Panc1 (cell line): ENCODE data around the gene TSPAN14.

Experiments
- CTCF ChIP-seq: fragments of 450-650 bp; IDR thresholded peaks from 2 replicates; pipeline ENCODE4 v1.5.1; 2017; ENCODE audit warnings: mild to moderate bottlenecking
- POLR2AphosphoS5 ChIP-seq: IDR thresholded peaks from 2 replicates; pipeline ENCODE4 v1.6.1; 2012; ENCODE audit warnings: mild to moderate bottlenecking, low read depth, low read length, moderate library complexity
- SIN3A ChIP-seq: IDR thresholded peaks from 2 replicates; pipeline ENCODE4 v1.6.1; 2012; ENCODE audit warnings: low read depth, mild to moderate bottlenecking, low read length, moderate library complexity, borderline replicate concordance; ENCODE audit not compliant: insufficient read depth
- TCF7L2 ChIP-seq: IDR thresholded peaks from 2 replicates; pipeline ENCODE4 v1.6.1; 2011; ENCODE audit warnings: mild to moderate bottlenecking, low read depth, low read length, inconsistent platforms
- TF ChIP-seq, protein P1 (sequence below), 2 experiments: IDR thresholded peaks; 2 replicates each; pipeline ENCODE4 v1.6.1; 2011 to 2012; ENCODE audit warnings: low read depth in 2 of 2, control low read depth in 1 of 2, low read length in 1 of 2, mild to moderate bottlenecking in 1 of 2, moderate library complexity in 1 of 2; ENCODE audit not compliant: insufficient read depth in 1 of 2

GRCh38 chr10:80544316-80544953 lies 90.3 kb downstream of the TSPAN14 start:
- TF ChIP-seq CTCF (no peak), TCF7L2 (no peak), SIN3A (no peak), POLR2AphosphoS5 (no peak)
- TF ChIP-seq, protein P1, sequence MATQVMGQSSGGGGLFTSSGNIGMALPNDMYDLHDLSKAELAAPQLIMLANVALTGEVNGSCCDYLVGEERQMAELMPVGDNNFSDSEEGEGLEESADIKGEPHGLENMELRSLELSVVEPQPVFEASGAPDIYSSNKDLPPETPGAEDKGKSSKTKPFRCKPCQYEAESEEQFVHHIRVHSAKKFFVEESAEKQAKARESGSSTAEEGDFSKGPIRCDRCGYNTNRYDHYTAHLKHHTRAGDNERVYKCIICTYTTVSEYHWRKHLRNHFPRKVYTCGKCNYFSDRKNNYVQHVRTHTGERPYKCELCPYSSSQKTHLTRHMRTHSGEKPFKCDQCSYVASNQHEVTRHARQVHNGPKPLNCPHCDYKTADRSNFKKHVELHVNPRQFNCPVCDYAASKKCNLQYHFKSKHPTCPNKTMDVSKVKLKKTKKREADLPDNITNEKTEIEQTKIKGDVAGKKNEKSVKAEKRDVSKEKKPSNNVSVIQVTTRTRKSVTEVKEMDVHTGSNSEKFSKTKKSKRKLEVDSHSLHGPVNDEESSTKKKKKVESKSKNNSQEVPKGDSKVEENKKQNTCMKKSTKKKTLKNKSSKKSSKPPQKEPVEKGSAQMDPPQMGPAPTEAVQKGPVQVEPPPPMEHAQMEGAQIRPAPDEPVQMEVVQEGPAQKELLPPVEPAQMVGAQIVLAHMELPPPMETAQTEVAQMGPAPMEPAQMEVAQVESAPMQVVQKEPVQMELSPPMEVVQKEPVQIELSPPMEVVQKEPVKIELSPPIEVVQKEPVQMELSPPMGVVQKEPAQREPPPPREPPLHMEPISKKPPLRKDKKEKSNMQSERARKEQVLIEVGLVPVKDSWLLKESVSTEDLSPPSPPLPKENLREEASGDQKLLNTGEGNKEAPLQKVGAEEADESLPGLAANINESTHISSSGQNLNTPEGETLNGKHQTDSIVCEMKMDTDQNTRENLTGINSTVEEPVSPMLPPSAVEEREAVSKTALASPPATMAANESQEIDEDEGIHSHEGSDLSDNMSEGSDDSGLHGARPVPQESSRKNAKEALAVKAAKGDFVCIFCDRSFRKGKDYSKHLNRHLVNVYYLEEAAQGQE (IDR thresholded peaks at IDR 0.05; ENCODE audit: insufficient read depth in 1 of 2, low read depth in 2 of 2, low read length in 1 of 2) = no peak
